CD4-positive, alpha-beta T cell treated with Interleukin-6 at 100 ng/mL for 8 hours (primary cell): ENCODE measurements around the gene CDC42BPB.

Experiments used
- DNase-seq: peaks from one replicate; pipeline ENCODE4 v3.0.0-alpha.2; 2020; ENCODE audit warnings: mixed read lengths, low spot score

Gene CDC42BPB

DNA sequence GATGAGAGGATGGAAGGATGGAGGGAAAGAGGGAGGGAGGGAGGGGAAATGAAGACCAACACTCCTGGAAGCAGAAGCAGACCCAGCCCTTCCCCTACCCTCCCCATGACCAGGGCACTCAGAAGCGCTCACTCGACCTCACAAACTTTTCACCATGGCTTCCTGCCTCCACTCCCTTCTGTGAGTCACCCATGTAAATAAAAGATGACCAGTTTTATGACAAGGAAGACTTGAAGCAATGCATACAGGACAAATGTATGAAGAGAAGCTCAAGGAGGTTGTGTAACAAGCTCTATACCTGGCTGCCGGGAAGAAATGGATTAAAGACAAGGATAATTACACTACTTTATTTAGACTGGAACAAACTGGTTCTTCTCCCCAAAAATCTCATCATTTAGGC lies 63.8 kb downstream of the CDC42BPB start:
- no peak for DNase-seq

DNA sequence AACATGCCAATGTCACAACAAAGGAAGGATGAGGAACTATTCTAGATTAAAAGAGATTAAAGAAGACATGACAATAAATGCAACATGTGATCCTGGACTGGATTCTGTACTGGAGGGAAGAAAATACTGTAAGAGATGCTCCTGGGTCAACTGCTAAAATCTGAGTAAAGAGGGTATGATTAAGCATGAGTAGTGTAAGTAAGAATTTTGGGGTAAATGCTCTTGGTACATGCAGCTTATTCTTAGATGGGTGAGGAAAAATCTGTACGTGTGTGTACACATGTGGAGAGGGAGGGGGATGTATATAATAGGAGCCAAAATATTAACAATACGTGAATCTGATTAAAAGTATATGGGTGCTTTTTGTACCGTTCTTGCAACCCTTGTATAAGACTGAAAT lies 66.0 kb downstream of the CDC42BPB start:
- no peak for DNase-seq

DNA sequence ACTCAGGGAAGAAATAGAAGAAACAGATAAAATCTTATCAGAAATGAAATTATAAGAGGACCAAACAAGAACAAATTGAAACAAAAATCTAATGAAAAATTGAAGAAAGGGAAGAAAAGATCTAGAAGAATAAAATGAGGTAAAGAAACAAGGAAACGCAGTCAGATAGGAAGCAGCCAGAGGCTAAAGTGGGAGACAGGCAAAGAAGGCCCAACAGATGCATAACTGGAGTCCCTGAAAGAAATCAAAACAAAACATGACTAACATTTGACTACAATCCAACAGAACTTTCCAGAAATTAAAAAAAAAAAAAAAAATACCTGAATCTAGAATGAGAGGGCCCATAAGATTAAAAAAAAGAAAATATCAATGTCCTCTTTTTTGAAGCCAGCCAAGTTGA lies 69.3 kb downstream of the CDC42BPB start:
- DNase-seq = no peak

DNA sequence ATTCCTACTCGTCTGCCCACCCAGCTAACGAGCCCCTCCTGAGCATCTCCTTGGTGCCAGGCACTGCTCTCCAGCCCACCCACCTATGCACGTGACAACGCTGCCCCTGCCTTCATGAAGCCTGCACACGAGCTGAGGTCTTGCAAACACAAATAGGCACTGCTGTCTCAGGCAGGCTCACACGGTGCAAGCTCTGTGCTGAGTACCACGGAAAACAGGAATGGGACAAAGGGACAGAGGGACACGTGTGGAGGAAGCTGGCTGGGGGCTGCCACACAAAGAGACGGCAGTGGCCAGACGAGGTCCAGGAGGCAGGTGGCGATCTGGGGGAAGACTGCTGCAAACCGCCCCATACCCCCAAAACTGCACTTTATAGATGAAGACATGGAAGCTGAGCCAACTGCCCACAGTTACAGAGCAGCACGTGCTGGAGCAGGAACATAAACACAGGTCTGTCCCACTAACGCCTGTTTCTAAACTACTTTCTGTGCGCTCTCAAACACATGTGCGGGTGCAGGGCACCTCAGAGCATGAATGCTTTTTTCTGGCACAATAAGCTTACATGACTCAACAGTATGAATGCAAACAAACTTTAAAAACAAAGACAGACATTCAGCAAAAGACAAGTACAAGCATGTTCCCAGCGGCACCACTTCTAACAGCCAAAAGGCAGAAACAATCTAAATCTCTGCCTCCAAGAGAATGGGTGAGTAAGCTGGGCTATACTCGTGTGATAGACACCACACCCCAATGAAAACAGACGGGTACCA lies 70.4 kb downstream of the CDC42BPB start:
- DNase-seq = no peak

DNA sequence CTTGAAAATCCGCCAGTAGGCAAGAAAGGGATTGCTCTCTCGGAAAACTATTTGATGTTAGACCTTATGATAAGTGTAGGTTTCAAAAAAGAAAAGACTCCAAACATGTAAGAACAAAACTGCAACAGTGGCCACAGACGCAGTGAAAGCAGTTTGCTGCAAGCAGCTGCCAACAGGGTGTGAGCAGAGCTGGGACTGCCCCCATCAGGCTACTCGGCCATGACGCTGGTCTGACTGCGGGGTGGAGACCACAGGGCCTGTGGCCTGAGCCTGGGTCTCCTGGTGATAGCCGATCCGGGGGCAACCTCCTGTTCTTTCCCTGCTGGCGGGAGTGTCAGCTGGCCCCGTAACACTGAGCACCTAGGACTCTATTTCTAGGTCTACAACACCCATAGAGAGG lies 71.7 kb downstream of the CDC42BPB start:
- no peak for DNase-seq

DNA sequence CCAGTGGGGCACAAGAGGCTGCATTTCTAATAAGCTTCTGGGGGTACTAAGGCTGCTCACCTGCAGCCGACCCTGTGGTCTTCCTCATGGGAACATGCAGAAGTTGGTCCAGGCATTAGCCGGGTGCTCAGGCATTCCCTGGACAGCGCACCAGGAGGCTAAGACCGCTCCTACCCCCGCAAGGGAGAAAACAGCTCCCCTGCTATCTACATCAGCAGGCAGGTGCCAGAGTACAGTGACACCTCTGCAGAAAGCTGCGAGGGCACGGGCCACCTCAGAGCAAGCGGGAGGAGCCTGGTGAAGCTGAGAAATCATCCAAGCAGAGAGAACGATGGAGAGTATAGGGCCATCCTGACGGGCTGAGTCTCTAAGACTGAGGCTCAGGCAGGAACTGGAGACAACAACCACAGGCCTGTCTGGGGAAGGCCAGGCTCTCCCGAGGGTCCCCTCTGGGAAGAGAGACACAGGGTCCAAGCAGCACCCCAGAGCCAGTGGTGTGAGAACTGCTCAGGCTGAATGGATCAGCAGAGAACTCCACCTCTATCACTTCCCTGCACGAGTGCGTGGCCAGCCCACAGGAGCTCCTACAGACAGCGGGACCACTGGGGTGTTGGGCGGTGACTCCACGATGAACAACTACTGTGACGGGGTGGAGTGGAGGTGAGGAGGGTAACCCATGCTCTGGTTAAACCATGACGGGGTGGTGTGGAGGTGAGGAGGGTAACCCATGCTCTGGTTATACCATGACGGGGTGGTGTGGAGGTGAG lies 72.8 kb downstream of the CDC42BPB start:
- DNase-seq = no peak

DNA sequence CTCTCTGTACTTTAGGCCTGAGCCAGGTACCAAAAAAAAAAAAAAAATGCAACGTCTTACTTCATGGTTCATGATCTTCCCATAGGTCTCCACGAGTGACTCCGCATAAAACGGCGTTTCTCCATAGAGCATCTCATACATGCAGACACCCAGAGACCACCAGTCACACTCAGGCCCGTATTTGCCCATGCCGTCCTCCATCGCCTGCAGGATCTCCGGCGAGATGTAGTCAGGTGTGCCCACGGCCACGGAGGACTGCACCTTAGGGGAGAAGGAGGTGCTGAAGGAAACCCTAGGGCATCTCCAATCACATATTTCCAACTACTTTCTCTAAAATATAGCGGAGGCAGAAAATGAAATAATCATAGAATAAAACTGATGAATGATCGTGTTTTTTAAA lies 73.9 kb downstream of the CDC42BPB start:
- no peak for DNase-seq

DNA sequence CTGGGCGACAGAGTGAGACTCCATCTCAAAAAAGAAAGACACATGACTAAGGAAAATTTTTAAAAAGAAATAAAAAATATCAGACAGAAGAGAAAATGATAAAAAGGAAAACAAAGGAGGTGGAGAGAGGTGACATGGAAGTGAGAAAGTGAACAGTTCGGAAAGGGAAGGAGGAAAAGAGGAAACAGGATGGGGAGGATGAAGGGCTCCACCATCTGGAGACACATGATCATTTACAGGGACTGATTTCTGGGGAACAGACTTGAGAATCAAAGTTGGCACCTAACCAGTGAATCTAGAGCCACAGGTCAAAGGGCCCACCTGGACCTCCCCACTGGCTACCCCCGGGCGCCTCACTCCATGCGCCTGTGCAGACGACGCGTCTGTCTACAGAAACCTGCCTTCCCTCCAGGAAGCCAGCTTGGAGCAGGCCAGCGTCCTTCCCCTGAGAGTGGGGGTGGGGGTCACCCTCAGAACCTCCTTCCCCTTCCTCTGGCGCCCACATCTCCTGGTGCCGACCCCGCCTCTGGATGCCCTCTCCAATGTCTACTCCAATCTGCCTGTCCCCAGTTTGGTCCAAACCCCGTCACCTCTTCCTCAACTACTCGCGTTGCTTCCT lies 74.4 kb downstream of the CDC42BPB start:
- DNase-seq = no peak

DNA sequence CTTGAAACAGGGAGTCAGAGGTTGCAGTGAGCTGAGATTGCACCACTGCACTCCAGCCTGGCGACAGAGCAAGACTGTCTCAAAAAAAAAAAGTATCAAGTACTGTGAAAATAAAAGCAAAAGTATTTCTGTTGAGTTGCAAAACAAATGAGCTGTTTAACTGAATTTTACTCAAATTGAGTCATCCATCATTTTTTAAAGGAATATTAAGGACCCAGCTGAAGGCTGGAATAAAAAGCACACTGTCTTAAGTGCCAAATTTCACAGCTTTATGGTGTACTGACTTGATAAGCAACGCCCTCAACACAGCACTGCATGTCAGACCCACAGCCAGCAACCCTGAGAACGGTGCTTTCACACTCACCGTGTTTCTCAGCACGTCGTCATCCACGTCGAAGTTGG lies 76.9 kb downstream of the CDC42BPB start:
- no peak for DNase-seq

DNA sequence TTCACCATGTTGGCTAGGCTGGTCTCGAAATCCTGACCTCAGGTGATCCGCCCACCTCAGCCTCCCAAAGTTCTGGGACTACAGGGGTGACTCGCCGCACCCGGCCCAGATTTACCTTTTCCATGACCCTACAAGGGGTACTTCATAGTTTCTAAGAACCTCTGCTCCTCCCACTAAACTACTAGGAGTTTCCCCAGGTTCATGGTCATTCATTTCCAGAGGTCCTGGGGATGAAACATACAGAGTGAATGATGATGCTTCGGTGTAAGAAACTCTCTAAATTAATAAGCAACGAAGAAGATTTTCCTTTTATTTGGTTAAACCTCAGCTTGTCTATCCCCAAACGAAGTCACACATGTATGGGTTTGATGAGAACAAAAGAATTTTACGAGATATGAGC lies 77.9 kb downstream of the CDC42BPB start:
- DNase-seq = no peak

DNA sequence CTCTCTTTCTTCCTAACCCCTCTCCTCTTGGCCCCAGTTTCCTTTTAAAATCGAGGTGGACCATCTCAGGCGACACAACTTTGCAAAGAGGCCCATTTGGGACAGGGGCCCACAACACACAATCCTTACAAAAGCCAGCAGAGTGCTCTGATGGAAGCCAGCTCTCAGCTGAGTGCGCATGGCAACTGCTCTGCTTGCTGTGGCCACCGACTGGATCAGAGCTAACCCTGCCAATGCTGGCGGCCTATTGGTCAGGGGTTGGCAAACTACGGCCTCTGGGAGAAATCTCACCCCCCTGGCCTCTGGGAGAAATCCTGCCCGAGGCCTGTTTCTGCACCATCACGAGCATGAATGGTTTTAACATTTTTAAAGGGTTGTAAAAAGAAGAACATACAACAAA lies 79.9 kb downstream of the CDC42BPB start:
- DNase-seq = no peak

DNA sequence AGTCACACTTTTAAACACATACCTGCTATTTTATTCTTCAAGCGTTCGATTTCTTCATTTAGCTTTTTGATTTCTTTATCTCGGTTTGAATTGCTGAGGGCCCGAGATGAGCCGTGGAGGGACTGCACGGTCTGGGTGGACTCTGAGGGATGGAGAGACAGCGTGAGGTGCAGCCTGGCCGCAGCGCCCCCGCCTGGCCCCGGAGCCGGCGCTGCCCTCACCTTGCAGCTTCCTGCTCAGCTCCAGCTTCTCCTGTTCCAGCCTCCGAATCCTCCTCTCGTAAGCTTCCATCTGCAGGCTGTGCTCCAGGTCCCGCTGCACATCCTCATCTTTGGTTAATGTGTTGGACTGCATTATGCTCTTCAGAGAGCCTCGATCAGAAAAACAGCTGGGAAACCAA lies 81.7 kb downstream of the CDC42BPB start:
- no peak for DNase-seq

DNA sequence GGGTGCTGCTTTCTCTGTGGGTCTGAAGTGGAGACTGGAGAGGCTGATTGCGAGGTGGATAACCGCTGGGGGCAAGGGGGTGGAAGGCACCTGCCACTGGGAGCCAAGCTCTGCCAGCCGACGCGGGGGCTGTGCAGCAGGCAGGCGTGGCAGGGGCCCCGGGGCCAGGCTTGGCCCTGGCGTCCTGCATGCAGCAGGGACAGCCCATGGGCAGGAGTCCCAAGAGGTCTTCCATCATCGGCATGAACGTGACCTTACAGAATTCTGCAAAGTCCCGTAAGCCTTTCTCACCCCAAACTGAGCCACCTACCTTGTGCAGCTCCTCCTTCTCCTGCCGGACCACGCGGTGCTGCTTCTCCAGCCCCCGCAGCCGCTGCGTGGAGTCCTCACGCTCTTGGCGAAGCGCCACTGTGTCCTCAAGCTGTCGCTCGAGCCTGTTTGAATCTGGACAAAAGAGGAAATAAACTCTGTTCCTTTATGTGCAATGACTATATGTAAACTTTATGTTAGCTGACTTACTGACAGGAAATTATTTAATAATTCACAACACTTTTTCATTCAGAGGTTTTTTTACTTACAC lies 83.6 kb downstream of the CDC42BPB start:
- no peak for DNase-seq

DNA sequence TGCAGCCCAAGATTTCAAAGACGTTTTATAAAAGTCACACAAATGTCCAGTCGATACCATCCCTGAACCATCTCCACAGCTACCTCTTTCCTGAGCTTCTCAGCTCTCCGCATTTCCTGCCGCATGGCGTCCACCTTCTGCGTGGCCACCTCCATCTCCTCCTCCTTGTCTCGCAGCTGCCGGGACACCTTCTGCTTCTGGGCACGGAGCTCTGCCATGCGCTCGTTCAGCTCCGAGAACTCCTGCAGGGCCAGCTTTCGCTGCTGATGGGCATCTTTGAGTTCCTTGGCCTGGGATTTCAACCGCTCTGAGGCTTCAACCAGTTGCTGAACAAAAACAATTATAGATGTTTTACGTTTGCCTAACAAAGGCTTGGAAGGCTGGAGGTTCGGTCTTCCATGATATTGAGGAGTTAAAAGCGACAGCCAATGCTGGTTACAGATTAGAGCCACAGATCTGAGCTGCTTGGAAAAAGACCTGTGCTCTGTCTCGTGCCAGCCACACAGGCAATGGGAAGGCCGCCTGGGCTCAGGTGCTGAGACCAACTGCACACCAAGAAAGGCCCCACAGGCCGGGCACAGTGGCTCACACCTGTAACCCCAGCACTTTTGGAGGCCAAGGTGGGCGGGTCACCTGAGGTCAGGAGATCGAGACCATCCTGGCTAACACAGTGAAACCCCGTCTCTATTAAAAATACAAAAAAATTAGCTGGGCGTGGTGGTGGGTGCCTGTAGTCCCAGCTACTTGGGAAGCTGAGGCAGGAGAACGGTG lies 85.3 kb downstream of the CDC42BPB start:
- no peak for DNase-seq

DNA sequence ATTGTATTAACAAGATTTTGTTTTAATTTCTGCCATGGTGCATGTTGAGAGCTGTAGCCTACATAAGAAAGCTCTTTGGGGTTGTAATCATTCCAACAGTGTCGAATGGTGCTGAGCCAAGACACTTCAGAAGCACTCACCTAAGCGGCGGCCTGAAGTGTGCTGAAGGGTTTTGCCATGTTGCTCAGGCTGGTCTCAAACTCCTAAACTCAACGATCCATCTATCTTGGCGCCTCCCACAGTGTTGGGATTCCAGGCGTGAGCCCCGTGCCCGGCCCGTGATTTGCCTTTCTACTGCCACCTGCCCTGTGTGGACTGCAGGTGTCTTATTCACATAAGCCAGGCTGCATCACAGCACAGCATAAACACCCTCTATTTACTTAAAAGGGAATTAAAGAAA lies 86.0 kb downstream of the CDC42BPB start:
- DNase-seq = no peak

DNA sequence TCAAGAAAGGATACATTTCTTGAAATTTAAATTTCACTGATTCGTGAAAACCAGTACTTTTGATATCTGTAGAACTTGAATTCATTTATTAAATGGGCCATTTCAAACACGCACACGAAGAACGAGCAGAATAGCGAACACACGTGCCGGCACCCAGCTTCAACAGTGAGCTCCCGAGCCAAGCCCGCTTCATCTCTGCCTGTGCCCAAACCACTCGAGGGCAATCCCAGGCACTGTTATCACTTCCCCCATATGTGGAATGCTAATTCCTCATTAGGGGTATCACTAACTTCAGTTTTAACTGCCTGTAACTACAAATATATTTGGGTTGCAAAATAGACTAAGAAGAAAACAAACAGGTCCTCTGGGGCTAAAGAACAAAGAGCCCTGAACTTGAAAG lies 86.9 kb downstream of the CDC42BPB start:
- DNase-seq = no peak

DNA sequence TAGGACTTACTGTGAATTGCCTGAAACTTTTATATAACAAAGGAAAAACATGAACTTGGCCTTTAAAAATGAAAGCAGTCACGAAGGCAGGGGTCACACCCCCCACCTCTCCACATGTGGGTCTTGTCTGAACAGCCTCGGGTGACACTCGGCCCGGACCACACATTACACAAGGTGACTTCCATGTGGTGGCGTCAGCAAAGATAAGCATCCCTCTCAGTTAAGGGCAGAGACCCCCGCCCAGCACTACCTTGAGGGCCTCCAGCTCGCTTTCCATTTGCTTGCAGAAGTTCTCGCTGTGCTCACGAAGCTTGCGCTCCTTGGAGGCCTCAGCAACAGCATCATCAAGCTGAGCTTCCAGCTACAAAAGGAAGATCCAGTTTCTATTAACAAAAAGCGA lies 87.4 kb downstream of the CDC42BPB start:
- no peak for DNase-seq

DNA sequence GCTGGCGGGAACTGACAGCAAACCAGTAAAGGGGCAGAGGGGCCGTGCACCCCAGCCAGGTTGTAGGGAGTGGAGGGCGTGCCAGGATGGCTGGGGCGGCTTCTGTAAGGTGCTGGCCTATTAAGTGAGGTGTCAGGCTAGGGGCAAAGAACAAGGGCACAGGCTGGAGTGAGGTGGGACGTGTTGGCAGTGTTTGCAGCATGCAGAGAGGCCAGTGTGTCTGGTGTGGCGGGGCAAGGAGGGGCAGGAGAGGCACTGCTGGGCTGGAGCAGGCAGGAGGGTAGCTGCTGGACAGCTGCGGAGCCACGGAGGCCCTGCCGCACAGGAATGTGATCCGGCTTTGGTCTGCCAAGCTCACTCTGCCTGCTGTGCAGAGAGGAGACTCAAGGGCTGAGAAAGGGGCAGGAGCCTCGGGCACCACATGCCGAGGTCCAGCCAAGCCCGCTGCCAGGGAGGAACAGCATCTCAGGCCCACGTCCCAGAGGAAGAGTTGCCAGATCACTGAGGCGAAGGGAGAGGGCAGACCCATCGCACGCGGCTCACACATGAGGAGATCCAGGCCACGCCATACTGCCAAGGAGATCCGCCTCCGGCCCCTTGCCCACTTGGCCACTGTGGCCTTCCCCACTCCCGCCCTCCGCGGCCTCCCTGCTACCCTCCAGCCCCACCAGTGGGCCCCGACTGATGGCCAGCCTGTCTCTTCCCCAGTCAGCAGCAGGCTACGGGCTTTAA lies 88.1 kb downstream of the CDC42BPB start:
- no peak for DNase-seq

DNA sequence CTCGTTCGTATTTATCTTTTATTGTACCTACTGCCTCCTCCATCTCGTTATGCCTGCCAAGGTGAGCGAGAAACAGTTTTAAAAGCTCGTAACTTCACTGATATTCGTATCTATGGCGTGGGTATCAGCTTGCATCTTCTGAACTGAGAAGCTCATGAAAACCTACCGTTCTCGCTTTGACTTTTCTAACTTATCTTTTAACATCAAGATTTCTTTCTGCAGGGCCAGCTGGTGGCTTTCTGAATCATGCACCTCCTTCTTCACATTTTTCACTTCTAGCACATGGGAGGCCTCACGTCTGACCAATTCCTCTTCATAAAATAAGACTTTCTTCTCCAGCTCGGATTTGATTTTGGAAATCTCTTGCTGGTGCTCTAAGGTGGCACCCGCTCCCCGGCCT lies 89.0 kb downstream of the CDC42BPB start:
- no peak for DNase-seq

DNA sequence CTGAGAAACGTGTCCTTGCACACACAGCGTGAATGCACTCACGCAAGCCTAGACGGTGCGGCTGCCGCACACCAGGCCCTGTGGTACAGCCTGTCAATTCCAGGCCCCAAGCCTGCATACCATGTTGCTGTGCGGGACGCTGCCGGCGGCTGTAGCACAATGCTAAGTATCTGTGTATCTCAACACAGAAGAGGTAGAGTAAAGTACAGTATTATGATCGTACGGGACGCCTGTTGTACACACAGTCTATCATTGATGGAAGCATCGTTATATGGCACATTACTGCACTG lies 89.9 kb downstream of the CDC42BPB start:
- no peak for DNase-seq

DNA sequence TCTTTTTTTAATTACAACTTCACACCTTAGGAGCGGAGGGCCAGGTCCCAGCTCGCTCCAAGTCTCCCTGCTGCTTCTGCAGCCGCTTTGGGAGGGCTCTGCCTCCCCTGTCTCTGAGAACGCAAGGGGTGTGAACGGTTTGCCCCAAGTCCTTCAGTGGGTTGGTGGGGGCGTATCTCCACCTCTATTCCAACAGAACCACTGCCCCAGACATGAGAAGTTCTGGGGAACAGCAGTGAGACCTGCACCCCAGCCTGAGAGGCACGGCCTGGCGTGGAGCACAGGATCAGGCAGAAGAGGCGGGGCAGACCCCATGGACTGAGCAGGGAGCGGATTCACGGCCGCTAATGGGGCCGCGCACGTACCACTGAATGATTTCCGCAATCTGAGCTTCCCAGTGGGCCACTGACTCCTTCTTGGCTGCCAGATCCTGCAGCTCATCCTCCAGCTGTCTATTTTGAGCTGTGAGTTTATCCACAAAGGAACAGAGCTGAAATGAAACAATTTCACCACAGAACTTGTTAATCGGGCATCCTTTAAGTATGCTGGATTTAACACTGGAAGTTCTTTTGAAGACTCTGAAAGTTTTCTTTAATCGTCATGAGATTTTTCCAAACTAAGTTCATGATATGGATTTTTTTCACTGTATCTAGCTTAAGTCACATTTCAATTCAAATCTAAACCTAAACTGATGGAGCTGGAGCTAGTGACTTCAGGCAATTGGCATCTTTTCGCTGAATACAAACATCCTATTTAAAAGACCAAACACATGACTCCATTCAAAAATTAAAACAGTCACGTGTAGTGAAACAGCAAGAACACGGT lies 90.5 kb downstream of the CDC42BPB start:
- DNase-seq = no peak
